Brain microvascular endothelial cell (primary cell): ENCODE results near the gene PPP1R37.
"Not testable (repeated sequence)": the region's sequence is repeated elsewhere in the genome, so short reads cannot be mapped to it uniquely, and the experiment has no call there.

Experiments
- DNase-seq: peaks from one replicate; pipeline ENCODE4 v3.0.0-alpha.2; 2020
- H3K27ac ChIP-seq: fragments of 250-450 bp; sonication (Bioruptor Pico); 2 replicates; pipeline ENCODE4 v1.5.1; 2020; ENCODE audit warnings: mild to moderate bottlenecking, moderate library complexity
- H3K27me3 ChIP-seq: fragments of 250-450 bp; sonication (Bioruptor Pico); replicated peaks from 2 replicates; pipeline ENCODE4 v1.5.1; 2020; ENCODE audit warnings: mild to moderate bottlenecking
- H3K36me3 ChIP-seq: fragments of 250-450 bp; sonication (Bioruptor Pico); replicated peaks from 2 replicates; pipeline ENCODE4 v1.5.1; 2020; ENCODE audit warnings: mild to moderate bottlenecking
- H3K4me3 ChIP-seq: 2 replicates; pipeline ENCODE4 v1.5.1; 2011; ENCODE audit warnings: low read depth, mild to moderate bottlenecking, control low read depth, low read length, moderate library complexity
- in situ Hi-C: cut with HindIII; loops from 2 replicates; pipeline ENCODE4 v1.10.0; 2017; ENCODE audit warnings: low sequenced_read_pairs, low pct_ligation_motif_present
- TF ChIP-seq, protein P1 (sequence below): IDR thresholded peaks from 2 replicates; pipeline ENCODE4 v1.5.1; 2011; ENCODE audit warnings: low read depth, mild to moderate bottlenecking, moderate library complexity, low read length, control low read depth, inconsistent platforms; ENCODE audit errors: missing control alignments

PPP1R37 gene

DNA sequence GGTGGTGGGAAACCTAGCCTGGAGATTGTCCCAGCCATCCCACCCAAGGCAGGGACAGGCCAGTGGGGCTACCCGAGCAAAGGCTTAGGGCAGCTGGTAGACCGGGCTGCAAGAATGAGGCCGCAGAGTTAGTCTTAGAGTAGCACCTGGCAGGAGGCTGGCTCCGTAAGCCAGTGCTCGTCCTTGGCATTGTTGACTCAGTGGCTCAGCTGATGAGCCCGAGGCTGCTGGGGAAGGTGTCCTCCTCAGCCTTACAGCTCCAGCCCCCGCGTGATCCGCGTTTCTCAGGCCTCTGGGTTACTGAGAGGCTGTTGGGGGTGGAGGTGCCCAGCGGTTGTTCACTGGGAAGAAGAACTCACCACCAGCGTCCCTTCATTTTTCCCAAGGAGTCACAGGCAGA lies 24.7 kb downstream of the PPP1R37 start:
- DNase-seq, result no peak
- Histone ChIP-seq H3K27ac (no peak overlapping the region), H3K36me3 (no peaks in the 10 kb centered on the region), H3K4me3 (no peak overlapping the region), H3K27me3 (no peaks in the 10 kb centered on the region)
- TF ChIP-seq, protein P1, sequence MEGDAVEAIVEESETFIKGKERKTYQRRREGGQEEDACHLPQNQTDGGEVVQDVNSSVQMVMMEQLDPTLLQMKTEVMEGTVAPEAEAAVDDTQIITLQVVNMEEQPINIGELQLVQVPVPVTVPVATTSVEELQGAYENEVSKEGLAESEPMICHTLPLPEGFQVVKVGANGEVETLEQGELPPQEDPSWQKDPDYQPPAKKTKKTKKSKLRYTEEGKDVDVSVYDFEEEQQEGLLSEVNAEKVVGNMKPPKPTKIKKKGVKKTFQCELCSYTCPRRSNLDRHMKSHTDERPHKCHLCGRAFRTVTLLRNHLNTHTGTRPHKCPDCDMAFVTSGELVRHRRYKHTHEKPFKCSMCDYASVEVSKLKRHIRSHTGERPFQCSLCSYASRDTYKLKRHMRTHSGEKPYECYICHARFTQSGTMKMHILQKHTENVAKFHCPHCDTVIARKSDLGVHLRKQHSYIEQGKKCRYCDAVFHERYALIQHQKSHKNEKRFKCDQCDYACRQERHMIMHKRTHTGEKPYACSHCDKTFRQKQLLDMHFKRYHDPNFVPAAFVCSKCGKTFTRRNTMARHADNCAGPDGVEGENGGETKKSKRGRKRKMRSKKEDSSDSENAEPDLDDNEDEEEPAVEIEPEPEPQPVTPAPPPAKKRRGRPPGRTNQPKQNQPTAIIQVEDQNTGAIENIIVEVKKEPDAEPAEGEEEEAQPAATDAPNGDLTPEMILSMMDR, result no peak
- in situ Hi-C loops, result no loop called here

DNA sequence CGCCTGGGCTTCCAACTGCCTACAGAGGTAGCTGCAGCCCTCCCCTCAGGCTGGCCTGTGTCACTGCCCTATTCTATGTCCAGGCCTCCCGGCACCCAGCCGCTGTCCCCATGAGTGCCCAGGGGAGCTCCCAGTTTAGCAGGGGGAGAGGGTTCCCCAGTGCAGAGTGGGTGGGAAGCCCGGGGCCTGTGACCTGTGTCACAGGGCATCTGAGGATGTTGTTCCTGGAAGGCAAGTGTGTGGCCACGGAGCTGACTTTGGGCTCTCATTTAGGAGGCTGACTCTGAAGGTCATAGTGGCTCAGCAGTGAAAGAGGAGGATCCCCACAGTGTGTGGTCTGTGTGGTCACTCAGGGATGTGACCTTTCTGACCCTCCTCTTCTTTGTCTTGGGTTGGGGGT lies 25.1 kb downstream of the PPP1R37 start:
- Histone ChIP-seq H3K36me3 (no peaks in the 10 kb centered on the region), H3K27ac (no peak overlapping the region), H3K4me3 (no peak overlapping the region), H3K27me3 (no peaks in the 10 kb centered on the region)
- in situ Hi-C loops, result no loop called here
- no peak for DNase-seq
- TF ChIP-seq, protein P1, result no peak

DNA sequence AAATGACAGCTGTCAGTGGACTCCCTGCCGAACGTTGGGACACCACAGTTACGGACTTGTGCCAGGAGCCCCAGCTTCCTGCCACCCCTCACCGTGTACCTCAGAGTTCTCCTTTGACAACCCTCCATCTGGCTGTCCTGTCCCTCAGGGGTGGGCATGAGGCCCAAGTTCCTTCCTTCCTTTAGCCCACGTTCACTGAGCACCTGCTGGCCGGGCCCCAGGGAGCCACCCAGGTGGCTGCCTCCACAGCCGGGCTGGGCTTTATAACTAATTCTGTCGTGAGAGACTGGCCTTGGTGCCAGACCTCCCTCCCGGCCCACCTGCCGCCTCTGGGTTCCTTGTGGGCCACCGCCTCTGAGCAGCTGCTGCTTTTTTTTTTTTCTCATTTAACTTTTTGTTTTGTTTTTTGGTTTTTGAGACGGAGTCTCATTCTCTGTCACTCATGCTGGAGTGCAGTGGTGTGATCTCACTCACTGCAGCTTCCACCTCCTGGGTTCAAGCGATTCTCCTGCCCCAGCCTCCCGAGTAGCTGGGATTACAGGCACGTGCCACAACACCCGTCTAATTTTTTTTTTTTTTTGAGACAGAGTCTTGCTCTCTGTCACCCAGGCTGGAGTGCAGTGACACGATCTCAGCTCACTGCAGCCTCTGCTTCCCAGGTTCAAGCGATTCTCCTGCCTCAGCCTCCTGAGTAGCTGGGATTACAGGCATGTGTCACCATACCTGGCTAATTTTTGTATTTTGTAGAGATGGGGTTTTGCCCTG lies 25.8 kb downstream of the PPP1R37 start:
- in situ Hi-C loops, H3K27me3 ChIP-seq, H3K4me3 ChIP-seq, H3K27ac ChIP-seq, DNase-seq, H3K36me3 ChIP-seq: not testable (repeated sequence)

DNA sequence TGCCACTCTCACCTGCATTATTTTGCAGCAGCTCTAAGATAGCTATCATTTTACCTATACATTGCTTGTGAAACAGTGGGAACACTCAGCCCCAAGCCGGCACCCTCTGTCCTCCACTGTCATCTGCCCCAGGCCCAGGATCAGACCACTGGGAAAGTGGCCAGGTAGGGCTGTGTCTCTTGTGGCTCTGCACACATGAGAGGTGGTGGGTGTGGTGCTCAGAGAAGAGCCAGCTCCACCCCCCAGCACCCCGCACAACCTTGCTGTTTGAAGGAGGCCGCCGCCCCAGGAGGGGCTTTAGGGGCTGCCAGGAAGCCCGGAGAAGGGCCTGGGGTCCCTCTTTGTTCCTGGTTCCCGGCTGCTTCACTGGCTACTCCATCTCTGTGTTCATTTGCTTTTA lies 26.6 kb downstream of the PPP1R37 start:
- TF ChIP-seq, protein P1, result no peak
- DNase-seq, result no peak
- no peaks in the 10 kb centered on the region for H3K27me3 ChIP-seq
- no peaks in the 10 kb centered on the region for H3K36me3 ChIP-seq
- H3K27ac ChIP-seq, result no peak overlapping the region
- H3K4me3 ChIP-seq, result no peak overlapping the region
- in situ Hi-C loops, result no loop called here

DNA sequence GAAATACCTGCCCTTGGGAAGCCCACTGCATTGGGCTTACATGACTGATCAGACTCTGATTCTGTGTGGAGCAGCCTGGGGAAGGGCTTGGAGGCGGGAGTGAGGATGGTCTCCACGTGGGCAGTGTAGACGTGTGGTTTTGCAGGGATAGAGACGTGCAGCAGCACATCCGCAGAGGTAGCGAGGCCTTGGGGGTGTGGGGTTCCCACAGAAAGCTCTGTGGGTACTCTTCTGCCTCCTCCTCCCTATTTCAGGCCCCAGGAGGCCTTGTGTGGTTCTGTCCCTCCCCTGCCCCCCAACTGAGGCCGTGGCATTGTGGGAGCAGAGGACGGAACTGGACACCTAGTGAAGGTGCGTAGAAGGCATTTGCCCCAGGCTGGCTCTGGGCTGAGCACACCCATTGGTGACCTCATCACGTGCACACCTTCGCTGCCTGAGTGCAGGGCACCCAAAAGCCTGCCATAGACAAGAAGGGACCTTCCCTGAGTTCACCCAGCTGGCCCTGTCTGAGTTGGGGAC lies 28.9 kb downstream of the PPP1R37 start:
- H3K4me3 ChIP-seq, result no peak overlapping the region
- H3K27me3 ChIP-seq, result no peaks in the 10 kb centered on the region
- no peak overlapping the region for H3K27ac ChIP-seq
- no peak for DNase-seq
- in situ Hi-C loops, result no loop called here
- TF ChIP-seq, protein P1, result no peak
- no peaks in the 10 kb centered on the region for H3K36me3 ChIP-seq

DNA sequence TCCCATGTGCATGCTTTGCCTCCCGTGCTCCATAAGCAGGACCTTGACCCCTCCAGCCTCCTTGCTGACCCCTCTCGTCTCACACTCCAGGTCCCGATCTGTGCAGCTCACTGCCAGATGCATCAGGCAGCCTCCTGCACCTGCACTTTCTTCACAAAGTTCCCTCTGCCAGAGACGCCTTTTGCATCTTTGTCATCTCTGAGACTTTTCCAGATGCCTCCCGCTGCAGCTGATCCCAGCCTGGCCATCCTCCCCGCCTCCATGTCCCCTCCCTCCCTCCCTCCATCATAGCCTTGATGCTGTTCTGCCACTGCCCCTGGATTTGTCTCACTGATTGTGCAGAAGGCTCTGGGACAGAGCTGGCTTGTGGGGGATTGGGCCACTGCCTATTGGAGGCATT lies 29.9 kb downstream of the PPP1R37 start:
- TF ChIP-seq, protein P1, result no peak
- H3K4me3 ChIP-seq, result no peak overlapping the region
- DNase-seq, result no peak
- H3K27ac ChIP-seq, result no peak overlapping the region
- in situ Hi-C loops, result no loop called here
- no peaks in the 10 kb centered on the region for H3K27me3 ChIP-seq
- no peaks in the 10 kb centered on the region for H3K36me3 ChIP-seq
